GM23338 (cell line): ENCODE data around the gene FURIN. TPM values are rescaled to one million over a fixed set of nuclear protein-coding genes. Genes with fewer than 3 reads are reported as not detected.

ENCODE experiments used
- ATAC-seq: fragments of 200-7000 bp; cut with Tn5 transposase; 3 replicates; pipeline ENCODE4 v1.9.1; 2020
- DNase-seq: peaks from one replicate; pipeline ENCODE4 v3.0.0-alpha.2; 2015; ENCODE audit warnings: low spot score
- H2AFZ ChIP-seq: fragments of 200-600 bp; sonication (generic); 2 replicates; pipeline ENCODE4 v1.8.0; 2016; ENCODE audit warnings: antibody characterized with exemption, mild to moderate bottlenecking, moderate library complexity
- H3F3A ChIP-seq: fragments of 200-600 bp; sonication (generic); replicated peaks from 2 replicates; pipeline ENCODE4 v1.8.0; 2017; ENCODE audit warnings: antibody characterized with exemption, mixed run types, low read depth
- H3K27ac ChIP-seq: fragments of 200-600 bp; sonication (generic); 2 replicates; pipeline ENCODE4 v1.6.1; 2016; ENCODE audit warnings: low read depth
- H3K27me3 ChIP-seq: fragments of 200-600 bp; sonication (generic); 2 replicates; pipeline ENCODE4 v1.8.0; 2016; ENCODE audit warnings: mild to moderate bottlenecking, mixed run types, moderate library complexity; ENCODE audit not compliant: insufficient read depth
- H3K36me3 ChIP-seq: fragments of 200-600 bp; sonication (generic); 2 replicates; pipeline ENCODE4 v1.8.0; 2016; ENCODE audit warnings: mild to moderate bottlenecking; ENCODE audit not compliant: insufficient read depth
- H3K4me1 ChIP-seq: fragments of 200-600 bp; sonication (generic); 2 replicates; pipeline ENCODE4 v1.8.0; 2016; ENCODE audit warnings: mild to moderate bottlenecking, moderate library complexity; ENCODE audit not compliant: insufficient read depth
- H3K4me2 ChIP-seq: fragments of 200-600 bp; sonication (generic); 2 replicates; pipeline ENCODE4 v1.7.1; 2017; ENCODE audit warnings: mixed run types
- H3K4me3 ChIP-seq: fragments of 200-600 bp; sonication (generic); 2 replicates; pipeline ENCODE4 v1.6.1; 2016; ENCODE audit warnings: mixed run types
- H3K79me2 ChIP-seq: fragments of 200-600 bp; sonication (generic); replicated peaks from 2 replicates; pipeline ENCODE4 v1.8.0; 2017; ENCODE audit warnings: mild to moderate bottlenecking; ENCODE audit not compliant: insufficient read depth
- H3K9me2 ChIP-seq: fragments of 200-600 bp; sonication (generic); 2 replicates; pipeline ENCODE4 v1.8.0; 2017; ENCODE audit not compliant: insufficient read depth
- H4K20me1 ChIP-seq: fragments of 200-600 bp; sonication (generic); replicated peaks from 2 replicates; pipeline ENCODE4 v1.8.0; 2017; ENCODE audit warnings: mild to moderate bottlenecking; ENCODE audit not compliant: insufficient read depth
- H3K27ac Mint-ChIP-seq: 2 replicates; pipeline ENCODE4 v1.8.0; 2020; ENCODE audit warnings: inconsistent platforms, mild to moderate bottlenecking, moderate library complexity, mixed read lengths
- H3K27me3 Mint-ChIP-seq: 3 replicates; pipeline ENCODE4 v1.8.0; 2022; ENCODE audit warnings: low read depth, mild to moderate bottlenecking, moderate library complexity, mixed read lengths, inconsistent platforms; ENCODE audit not compliant: insufficient read depth, poor library complexity
- H3K36me3 Mint-ChIP-seq: 3 replicates; pipeline ENCODE4 v1.8.0; 2021; ENCODE audit warnings: low read depth, mild to moderate bottlenecking, inconsistent platforms, moderate library complexity, mixed read lengths
- H3K4me1 Mint-ChIP-seq: 3 replicates; pipeline ENCODE4 v1.8.0; 2020; ENCODE audit warnings: mild to moderate bottlenecking, inconsistent platforms, mixed read lengths
- H3K4me3 Mint-ChIP-seq: 3 replicates; pipeline ENCODE4 v1.8.0; 2021; ENCODE audit warnings: moderate library complexity, mild to moderate bottlenecking, inconsistent platforms, mixed read lengths
- H3K9me3 Mint-ChIP-seq: 3 replicates; pipeline ENCODE4 v1.8.0; 2020; ENCODE audit warnings: moderate library complexity, mild to moderate bottlenecking, inconsistent platforms, mixed read lengths
- CREB1 ChIP-seq: fragments of 250-450 bp; sonication (Bioruptor Pico); IDR thresholded peaks from 2 replicates; pipeline ENCODE4 v1.5.0; 2020; ENCODE audit warnings: low read depth, mild to moderate bottlenecking, moderate library complexity
- ETS1 ChIP-seq: IDR thresholded peaks from 2 replicates; pipeline ENCODE4 v1.6.1; 2016; ENCODE audit warnings: antibody characterized with exemption
- EZH2 ChIP-seq: fragments of 200-600 bp; sonication (generic); IDR thresholded peaks from one replicate; pipeline ENCODE4 v1.8.0; 2017; ENCODE audit warnings: antibody characterized with exemption, mild to moderate bottlenecking, low read depth; ENCODE audit not compliant: unreplicated experiment
- EZH2phosphoT487 ChIP-seq: fragments of 200-600 bp; sonication (generic); IDR thresholded peaks from one replicate; pipeline ENCODE4 v1.8.1; 2018; ENCODE audit warnings: antibody characterized with exemption; ENCODE audit not compliant: unreplicated experiment
- JUNB ChIP-seq: IDR thresholded peaks from one replicate; pipeline ENCODE4 v1.6.1; 2016; ENCODE audit warnings: antibody characterized with exemption; ENCODE audit not compliant: unreplicated experiment
- NANOG ChIP-seq: IDR thresholded peaks from 2 replicates; pipeline ENCODE4 v1.6.1; 2016; ENCODE audit warnings: antibody characterized with exemption, borderline replicate concordance
- POLR2AphosphoS5 ChIP-seq: IDR thresholded peaks from 2 replicates; pipeline ENCODE4 v1.6.1; 2016; ENCODE audit warnings: antibody characterized with exemption, low read depth
- REST ChIP-seq: IDR thresholded peaks from one replicate; pipeline ENCODE4 v1.6.1; 2018; ENCODE audit warnings: antibody characterized with exemption; ENCODE audit not compliant: unreplicated experiment
- STAT1 ChIP-seq: IDR thresholded peaks from one replicate; pipeline ENCODE4 v1.6.1; 2016; ENCODE audit warnings: antibody characterized with exemption; ENCODE audit not compliant: unreplicated experiment
- ZNF331 ChIP-seq: fragments of 250-450 bp; sonication (Bioruptor Pico); IDR thresholded peaks from 2 replicates; pipeline ENCODE4 v1.5.0; 2020; ENCODE audit warnings: low read depth, mild to moderate bottlenecking, moderate library complexity
- ZNF462 ChIP-seq: fragments of 250-450 bp; sonication (Bioruptor Pico); IDR thresholded peaks from 2 replicates; pipeline ENCODE4 v1.5.0; 2020; ENCODE audit warnings: mild to moderate bottlenecking, moderate library complexity
- polyA plus RNA-seq: library from polyadenylated mRNA; unstranded; fragments of >200 nt; fragmentation: Nextera tagmentation; extraction: Ambion mirVana; gene quantifications from 2 replicates; pipeline ENCODE4 v1.2.1, GENCODE V29; 2016
- total RNA-seq: library from RNA; depleted of rRNA; stranded (reverse); fragments of >200 nt; shearing (Covaris generic); gene quantifications from 2 replicates; pipeline ENCODE4 v1.2.3, GENCODE V29; 2014

Gene FURIN
- total and polyA plus RNA-seq, 2 experiments from 2014 or later = 6.3 to 20.9 TPM

GRCh38 chr15:90886291-90886614 lies 17.9 kb downstream of the FURIN start (continued):
- TF ChIP-seq ZNF462 (CRISPR knock-in tag) = no peak
- TF ChIP-seq ZNF331 (CRISPR knock-in tag) = no peak
- TF ChIP-seq NANOG = no peak
- TF ChIP-seq JUNB = no peak
- no peak for TF ChIP-seq STAT1
- no peak for TF ChIP-seq CREB1
- no peak for TF ChIP-seq ETS1
- TF ChIP-seq POLR2AphosphoS5 = no peak

- ATAC-seq = no peak
- Mint-ChIP-seq H3K27ac (no peak overlapping the region), H3K4me1 (peaks cover 22% of the 10 kb centered on the region), H3K27me3 (peaks cover 12% of the 10 kb centered on the region), H3K36me3 (peaks cover 2% of the 10 kb centered on the region; the same call in 1 of the 3 replicates), H3K4me3 (no peak overlapping the region), H3K9me3 (no peaks in the 10 kb centered on the region)
- Histone ChIP-seq H3K27me3 (no peaks in the 10 kb centered on the region), H3K4me3 (no peak overlapping the region), H3K27ac (no peak overlapping the region), H3K36me3 (no peaks in the 10 kb centered on the region), H3K79me2 (no peaks in the 10 kb centered on the region), H3F3A (0 out of 2 replicates have a peak, but pooled peaks cover 5% of the 10 kb centered on the region), H3K4me2 (no peak overlapping the region), H4K20me1 (no peaks in the 10 kb centered on the region), H3K9me2 (no peaks in the 10 kb centered on the region), H2AFZ (no peak overlapping the region), H3K4me1 (peaks cover 13% of the 10 kb centered on the region)
- DNase-seq = no peak
- no peak for TF ChIP-seq EZH2phosphoT487
- no peak for TF ChIP-seq ZNF331 (CRISPR knock-in tag)
- TF ChIP-seq ETS1 = no peak
- no peak for TF ChIP-seq JUNB
- TF ChIP-seq POLR2AphosphoS5 = no peak
- TF ChIP-seq NANOG = no peak
- no peak for TF ChIP-seq EZH2
- no peak for TF ChIP-seq REST
These were observed 18.7 kb downstream of the FURIN start for GRCh38 chr15:90887037-90887481.
